Choroid plexus epithelial cell (primary cell): Measurements from ENCODE around the gene CCND1.

Source experiments
- DNase-seq: peaks from one replicate; pipeline ENCODE4 v3.0.0-alpha.2; 2010; ENCODE audit warnings: low read depth
- H3K4me3 ChIP-seq: 2 replicates; pipeline ENCODE4 v1.5.1; 2011; ENCODE audit warnings: low read depth, mild to moderate bottlenecking, control low read depth, low read length, moderate library complexity
- CTCF ChIP-seq: conservative IDR thresholded peaks from 2 replicates; pipeline ENCODE4 v1.5.1; 2011; ENCODE audit warnings: low read depth, mild to moderate bottlenecking, control low read depth, inconsistent platforms, low read length, moderate library complexity

CCND1 gene

DNA sequence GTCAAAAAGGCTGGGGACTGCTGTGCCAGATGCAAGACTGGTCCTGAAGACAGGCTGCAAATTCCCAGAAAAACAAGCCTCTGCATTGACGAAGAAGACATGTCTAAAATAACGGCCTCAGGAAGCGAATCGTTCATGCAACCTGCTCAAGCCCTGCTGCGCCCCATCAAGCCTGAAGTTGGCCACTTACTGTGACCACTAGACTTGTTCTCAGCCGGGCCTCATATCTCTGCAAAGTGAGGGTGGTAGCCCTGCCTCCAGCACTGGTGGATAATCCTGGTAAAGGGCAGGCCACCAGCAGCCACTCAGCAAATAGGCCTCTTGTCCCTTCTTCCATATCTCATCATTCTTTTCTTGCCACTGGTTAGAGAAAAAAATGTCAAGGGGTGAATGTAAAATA lies 22.4 kb downstream of the CCND1 start:
- no peak for DNase-seq
- no peak overlapping the region for H3K4me3 ChIP-seq
- no peak for TF ChIP-seq CTCF

DNA sequence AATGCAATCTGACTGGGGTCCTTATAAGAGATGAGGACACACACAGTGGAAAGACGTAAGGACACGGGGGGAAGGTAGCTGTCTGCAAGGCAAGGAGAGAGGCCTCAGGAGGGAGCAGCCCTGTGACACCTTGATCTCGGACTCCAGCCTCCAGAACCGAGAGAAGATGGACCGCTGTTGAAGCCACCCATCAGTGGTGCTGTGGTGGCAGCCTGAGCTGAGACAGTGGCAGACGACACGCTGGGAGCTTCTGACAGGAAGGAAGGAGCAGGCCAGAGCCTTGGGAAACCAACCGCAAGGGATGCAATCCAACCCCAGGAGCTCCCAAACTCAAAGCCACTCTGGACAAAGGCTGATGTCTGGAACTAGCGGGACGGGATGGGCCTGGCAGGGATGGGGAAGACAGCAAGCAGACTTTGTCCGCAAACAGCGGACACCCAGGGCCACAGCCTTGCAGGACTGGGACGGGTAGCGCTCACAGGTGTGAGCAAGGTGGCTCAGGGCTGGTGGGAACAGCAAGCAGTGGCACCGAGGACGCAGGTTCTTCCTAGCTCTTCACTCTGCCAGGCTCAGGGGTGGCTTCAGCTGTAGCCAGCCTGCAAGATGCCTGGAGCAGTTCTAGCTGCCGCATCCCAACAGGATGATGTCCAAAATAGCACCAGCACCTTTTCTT lies 23.3 kb downstream of the CCND1 start:
- no peak for DNase-seq
- no peak overlapping the region for H3K4me3 ChIP-seq
- no peak for TF ChIP-seq CTCF

DNA sequence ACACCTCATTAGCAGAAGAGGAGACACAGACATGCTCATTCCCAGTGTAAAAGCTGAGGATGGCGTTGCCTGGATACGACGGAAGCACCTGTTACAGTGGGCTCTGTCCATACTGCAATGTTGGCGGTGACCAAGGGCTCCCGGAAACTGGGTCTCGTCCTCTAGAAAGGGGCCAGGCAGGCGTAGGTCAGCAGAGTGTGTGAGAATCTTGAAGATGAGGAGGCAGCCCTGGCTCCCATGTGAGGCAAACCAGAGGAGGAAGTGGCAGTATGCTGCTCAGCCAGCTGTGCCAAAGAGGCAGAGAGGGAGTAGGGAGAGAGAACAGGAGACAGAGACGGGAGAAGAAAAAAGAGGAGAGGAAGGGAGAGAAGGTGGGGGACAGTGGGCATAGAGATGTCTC lies 23.9 kb downstream of the CCND1 start:
- DNase-seq: no peak
- TF ChIP-seq CTCF: no peak
- H3K4me3 ChIP-seq: no peak overlapping the region

DNA sequence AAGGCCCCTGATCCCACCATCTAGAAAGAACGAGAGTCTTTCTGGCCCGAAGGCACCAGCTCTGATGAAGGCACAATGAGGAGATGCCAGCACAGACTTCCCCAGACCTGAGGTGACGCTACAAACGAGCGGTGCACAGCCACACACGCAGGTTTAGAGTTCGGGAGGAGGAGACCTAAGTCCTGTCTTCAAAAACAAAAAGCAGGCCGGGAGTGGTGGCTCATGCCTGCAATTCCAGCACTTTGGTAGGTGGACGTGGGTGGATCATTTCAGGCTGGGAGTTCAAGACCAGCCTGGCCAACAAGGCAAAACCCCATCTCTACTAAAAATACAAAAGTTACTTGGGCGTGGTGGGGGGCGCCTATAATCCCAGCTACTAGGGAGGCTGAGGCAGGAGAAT lies 24.7 kb downstream of the CCND1 start:
- no peak for TF ChIP-seq CTCF
- DNase-seq: no peak

GRCh38 chr11:69666261-69666660 lies 25.3 kb downstream of the CCND1 start:
- no peak for TF ChIP-seq CTCF
- no peak for DNase-seq
- H3K4me3 ChIP-seq: no peak overlapping the region

More for the DNA sequence above, 24.7 kb downstream of the CCND1 start:
- no peak overlapping the region for H3K4me3 ChIP-seq

DNA sequence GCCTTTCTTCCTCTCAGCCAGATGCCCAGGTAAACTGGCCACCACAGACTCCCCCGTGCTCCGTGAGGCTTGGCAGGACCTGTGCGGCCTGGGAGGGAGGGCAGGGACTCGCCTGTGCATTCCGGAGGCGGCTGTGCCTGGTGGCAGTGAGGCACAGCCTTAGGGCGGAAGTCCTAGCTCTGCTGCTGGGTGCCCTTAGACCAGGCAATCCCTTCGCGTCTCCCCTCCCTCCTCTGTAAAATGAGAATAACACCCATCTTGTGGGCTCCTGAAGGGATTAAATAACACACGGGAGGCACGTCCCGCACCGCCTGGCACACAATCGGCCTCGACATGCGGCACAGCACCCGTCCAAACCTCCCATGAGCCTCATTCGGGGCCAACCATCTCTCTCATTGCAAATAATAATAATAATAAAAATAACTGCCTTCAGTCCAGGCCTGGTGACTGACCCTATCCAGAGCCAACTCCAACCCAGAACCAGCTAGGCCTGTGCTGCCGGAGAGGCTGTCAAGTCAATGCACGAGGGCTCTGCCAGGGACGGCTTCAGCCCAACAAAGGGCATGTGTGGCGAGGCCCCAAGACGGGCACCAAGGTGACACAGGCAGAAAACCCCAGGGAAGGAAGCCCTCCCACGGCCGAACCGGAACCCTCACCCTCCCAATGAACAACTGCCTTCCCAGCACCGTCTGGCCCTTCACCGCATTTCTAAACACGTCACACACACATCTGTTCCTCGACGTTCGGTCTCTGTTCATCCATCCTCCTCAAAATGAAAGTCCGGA lies 26.0 kb downstream of the CCND1 start:
- H3K4me3 ChIP-seq: no peak overlapping the region
- no peak for TF ChIP-seq CTCF
- DNase-seq: no peak
